ENCODE data around the gene SND1. TPM values are rescaled to one million over a fixed set of nuclear protein-coding genes. Genes with fewer than 3 reads are reported as not detected.

SND1 gene
- total and polyA plus RNA-seq, 2 of the 4 experiments (the other 2 are of a cell fraction): 154 to 294 TPM

- Histone ChIP-seq H3K4me2 (ENCODE audit: low read depth, low read length) (no peak overlapping the region), H3K9ac (ENCODE audit: low read depth, low read length) (no peak overlapping the region), H3K14ac (replicated peaks; ENCODE audit: low read depth, low read length) (no peak overlapping the region), H2AK5ac (ENCODE audit: low read depth, low read length) (no peak overlapping the region), H3K79me1 (ENCODE audit: low read depth in 1 of 2, low read length in 2 of 2) (peaks cover 68 to 89% of the 10 kb centered on the region in 2 experiments), H3K4ac (ENCODE audit: low read depth, low read length) (no peak overlapping the region), H4K5ac (ENCODE audit: low read depth, low read length) (no peak overlapping the region), H2BK120ac (ENCODE audit: low read depth, low read length) (no peak overlapping the region), H4K8ac (ENCODE audit: low read depth in 2 of 2, low read length in 2 of 2) (no peak overlapping the region), H3K9me3 (ENCODE audit: control insufficient read depth, insufficient read depth, low read length) (no peaks in the 10 kb centered on the region), H4K20me1 (ENCODE audit: insufficient read depth, low read length) (peaks cover 70% of the 10 kb centered on the region), H3K9me1 (ENCODE audit: insufficient read depth, low read length) (peaks cover 17% of the 10 kb centered on the region), H3K27ac (ENCODE audit: insufficient read depth, low read length) (no peak overlapping the region), H2BK5ac (ENCODE audit: low read depth, low read length, poor library complexity, severe bottlenecking) (no peak overlapping the region), H2AFZ (replicated peaks; ENCODE audit: low read length, poor library complexity) (no peak overlapping the region), H2AK9ac (replicated peaks; ENCODE audit: low read depth, low read length, poor library complexity) (no peak overlapping the region), H2BK20ac (ENCODE audit: low read depth, low read length) (no peak overlapping the region), H4K91ac (ENCODE audit: insufficient read depth, low read depth, low read length) (no peak overlapping the region), H3K27me3 (ENCODE audit: control insufficient read depth, insufficient read depth, low read length) (no peaks in the 10 kb centered on the region), H3K56ac (ENCODE audit: extremely low read depth, insufficient read depth, low read length) (no peak overlapping the region), H3K4me3 (ENCODE audit: insufficient read depth, low read depth, low read length) (no peak overlapping the region), H3K23ac (ENCODE audit: low read depth, low read length) (no peak overlapping the region), H3K4me1 (ENCODE audit: control insufficient read depth, insufficient read depth, low read length) (no peaks in the 10 kb centered on the region; the same call in 1 of the 2 replicates), H3K36me3 (ENCODE audit: control insufficient read depth, insufficient read depth, low read length) (peaks cover 15% of the 10 kb centered on the region), H2BK15ac (ENCODE audit: low read depth, low read length) (no peak overlapping the region), H3K18ac (ENCODE audit: low read depth, low read length) (no peak overlapping the region)
- CTCF ChIA-PET: no interaction called here
- in situ Hi-C loops (cut with MboI; ENCODE audit: low sequenced_read_pairs) (no loop called here), dilution Hi-C loops (cut with HindIII; ENCODE audit: low sequenced_read_pairs, unreplicated experiment) (no loop called here), intact Hi-C loops (cut with micrococcal nuclease) (no loop called here)
- DNase-seq (no peak), ATAC-seq (ENCODE audit: low read depth) (no peak)
- no TSS peak for BruUV-seq (replicated peaks)
- 100% methylated on average over 2 of the region's 3 CpGs; no CpG with 5 or more reads in 1 of the 2 experiments for WGBS, 2 experiments (ENCODE audit: extremely low coverage in 2 of 2, insufficient read length in 1 of 2)
- POLR2A ChIA-PET (ENCODE audit: unreplicated experiment): no interaction called here
- no peak for TF ChIP-seq POLR2A (IDR thresholded peaks at IDR 0.05; ENCODE audit: low read depth, low read length)
- TF ChIP-seq MAFK (IDR thresholded peaks at IDR 0.05; ENCODE audit: low read depth, low read length): no peak
- TF ChIP-seq USF2 (IDR thresholded peaks at IDR 0.05; ENCODE audit: low read depth, low read length): no peak
These were observed 89.9 kb downstream of the SND1 start for GRCh38 chr7:127741764-127742375.
